Left lung (tissue), 10 donors: ENCODE measurements around the gene PEPD. TPM values are rescaled to one million over a fixed set of nuclear protein-coding genes. Genes with fewer than 3 reads are reported as not detected.

Experiments used
- ATAC-seq: fragments of 200-7000 bp; cut with Tn5 transposase; one replicate; pipeline ENCODE4 v1.9.1; 2020; ENCODE audit warnings: moderate library complexity
- DNase-seq, 4 donors: peaks; one replicate each; pipeline ENCODE4 v3.0.0-alpha.2; 2013 to 2020
- H3K27ac ChIP-seq, 2 donors: fragments of 200-600 bp; sonication (generic) in 1 of 2; one replicate each; pipeline versions ENCODE4 v1.5.0 to v1.8.0; 2020 to 2021
- H3K27me3 ChIP-seq, 2 donors: fragments of 200-600 bp; sonication (generic) in 1 of 2; one replicate each; pipeline versions ENCODE4 v1.5.0 to v1.8.0; 2020 to 2021
- H3K36me3 ChIP-seq, 2 donors: fragments of 200-600 bp; sonication (generic) in 1 of 2; one replicate each; pipeline versions ENCODE4 v1.5.0 to v1.8.0; 2020 to 2021
- H3K4me1 ChIP-seq, 2 donors: fragments of 200-600 bp; one replicate each; pipeline ENCODE4 v1.8.0; 2021
- H3K4me3 ChIP-seq, 2 donors: fragments of 200-600 bp; sonication (generic) in 1 of 2; one replicate each; pipeline versions ENCODE4 v1.5.0 to v1.8.0; 2020 to 2021; ENCODE audit warnings: mild to moderate bottlenecking in 1 of 2
- H3K9me3 ChIP-seq, 2 donors: fragments of 200-600 bp; sonication (generic) in 1 of 2; one replicate each; pipeline versions ENCODE4 v1.5.0 to v1.8.0; 2020 to 2021
- intact Hi-C, 2 donors: fragments of 100-400 bp; cut with DNase I; formaldehyde crosslinking; loops; one replicate each; pipeline versions ENCODE4 v1.11.2 to v1.14.2; 2022
- polyA plus RNA-seq, 6 donors: library from polyadenylated mRNA; unstranded; fragments of 120-200 nt; gene quantifications; one replicate each; pipeline ENCODE4 v1.2.1, GENCODE V29; 2013; ENCODE audit not compliant: insufficient read length in 6 of 6
- total RNA-seq, 2 donors: library from RNA; stranded (reverse); fragmentation: NEBNext Ultra II Directional; extraction: Animal tissue kit (Norgen Biotek cat#: 25700); gene quantifications; one replicate each; pipeline ENCODE4 v1.2.1, GENCODE V29; 2021
- TF ChIP-seq, protein P1 (sequence below), 2 donors: fragments of 200-600 bp; sonication (generic) in 1 of 2; IDR thresholded peaks; one replicate each; pipeline versions ENCODE4 v1.5.0 to v1.8.0; 2021; ENCODE audit warnings: antibody characterized with exemption in 2 of 2
- donor health status: DM: no; HTN: yes; CAD: no.
- donor health status: DM: no; HTN: no; CAD: no.

The PEPD gene
- total and polyA plus RNA-seq, 8 donors = 41.2 to 90.1 (median 46.2) TPM

DNA sequence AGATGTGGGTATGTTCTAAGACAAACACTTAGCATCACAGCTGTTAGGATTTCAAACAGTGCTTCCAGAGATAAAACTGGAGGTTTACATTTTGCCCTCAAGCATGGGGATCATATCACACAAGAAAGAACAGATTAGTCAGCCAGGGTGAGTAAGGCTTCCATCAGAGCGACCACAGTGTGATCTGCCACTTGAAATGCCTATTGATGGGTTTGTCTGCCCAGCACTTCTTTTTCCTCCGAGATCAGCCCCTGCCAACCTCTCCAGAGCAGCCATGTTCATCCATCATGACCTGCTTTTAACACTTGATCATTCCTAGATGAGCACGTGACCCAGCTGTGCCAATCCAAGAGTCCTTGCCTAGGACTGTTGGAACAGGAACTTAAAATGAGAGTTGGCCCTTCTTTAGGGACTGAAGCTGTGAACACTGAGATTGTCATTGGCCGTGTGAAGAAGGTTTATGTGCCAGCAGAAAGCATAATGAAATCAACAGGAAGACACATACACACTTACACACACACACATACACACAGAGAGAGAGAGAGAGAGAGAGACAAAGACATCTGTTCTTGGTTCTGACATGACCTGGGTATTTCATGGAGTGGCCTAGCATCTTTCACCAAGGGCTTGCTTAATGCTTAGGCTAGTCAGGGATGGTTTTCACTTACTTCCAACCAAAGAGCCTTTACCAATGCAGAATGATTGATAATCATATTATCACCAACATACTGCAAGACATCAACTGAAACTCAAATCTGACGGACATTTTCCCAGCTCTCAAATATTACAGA is 153.3 kb downstream of the PEPD start:
- Histone ChIP-seq H3K27ac (no peak overlapping the region), H3K36me3 (no peaks in the 10 kb centered on the region), H3K27me3 (no peaks in the 10 kb centered on the region), H3K4me1 (peaks cover 0 to 4% of the 10 kb centered on the region in 2 donors), H3K9me3 (no peaks in the 10 kb centered on the region), H3K4me3 (no peak overlapping the region)
- TF ChIP-seq, protein P1, sequence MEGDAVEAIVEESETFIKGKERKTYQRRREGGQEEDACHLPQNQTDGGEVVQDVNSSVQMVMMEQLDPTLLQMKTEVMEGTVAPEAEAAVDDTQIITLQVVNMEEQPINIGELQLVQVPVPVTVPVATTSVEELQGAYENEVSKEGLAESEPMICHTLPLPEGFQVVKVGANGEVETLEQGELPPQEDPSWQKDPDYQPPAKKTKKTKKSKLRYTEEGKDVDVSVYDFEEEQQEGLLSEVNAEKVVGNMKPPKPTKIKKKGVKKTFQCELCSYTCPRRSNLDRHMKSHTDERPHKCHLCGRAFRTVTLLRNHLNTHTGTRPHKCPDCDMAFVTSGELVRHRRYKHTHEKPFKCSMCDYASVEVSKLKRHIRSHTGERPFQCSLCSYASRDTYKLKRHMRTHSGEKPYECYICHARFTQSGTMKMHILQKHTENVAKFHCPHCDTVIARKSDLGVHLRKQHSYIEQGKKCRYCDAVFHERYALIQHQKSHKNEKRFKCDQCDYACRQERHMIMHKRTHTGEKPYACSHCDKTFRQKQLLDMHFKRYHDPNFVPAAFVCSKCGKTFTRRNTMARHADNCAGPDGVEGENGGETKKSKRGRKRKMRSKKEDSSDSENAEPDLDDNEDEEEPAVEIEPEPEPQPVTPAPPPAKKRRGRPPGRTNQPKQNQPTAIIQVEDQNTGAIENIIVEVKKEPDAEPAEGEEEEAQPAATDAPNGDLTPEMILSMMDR (IDR thresholded peaks at IDR 0.05) = no peak
- intact Hi-C loops = no loop called here
- ATAC-seq (no peak), DNase-seq (no peak)

DNA sequence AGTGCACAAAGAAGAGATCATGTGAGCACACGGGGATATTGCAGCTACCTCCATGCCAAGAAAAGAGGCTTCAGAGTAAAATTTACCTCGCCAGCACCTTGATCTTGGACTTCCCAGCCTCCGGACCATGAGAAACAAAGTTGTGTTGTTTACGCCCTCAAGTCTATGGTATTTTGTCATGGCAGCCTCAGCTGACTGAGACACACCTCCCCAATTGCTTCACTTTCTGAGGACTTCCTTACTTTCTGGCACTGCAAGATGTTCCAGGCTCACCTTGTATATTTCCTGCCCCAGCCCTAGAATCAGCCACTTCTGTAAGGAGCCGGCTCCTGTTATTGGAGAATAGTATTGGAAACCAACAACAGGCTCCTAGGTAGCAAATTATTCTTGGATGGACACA is 154.7 kb downstream of the PEPD start:
- H3K27me3 ChIP-seq = no peaks in the 10 kb centered on the region
- H3K4me3 ChIP-seq = no peak overlapping the region
- ATAC-seq = no peak
- TF ChIP-seq, protein P1 (IDR thresholded peaks at IDR 0.05) = no peak
- H3K36me3 ChIP-seq = no peaks in the 10 kb centered on the region
- intact Hi-C loops = no loop called here
- H3K27ac ChIP-seq = no peak overlapping the region
- DNase-seq = no peak
- H3K9me3 ChIP-seq = no peaks in the 10 kb centered on the region
- peaks cover 0 to 3% of the 10 kb centered on the region in 2 donors for H3K4me1 ChIP-seq

DNA sequence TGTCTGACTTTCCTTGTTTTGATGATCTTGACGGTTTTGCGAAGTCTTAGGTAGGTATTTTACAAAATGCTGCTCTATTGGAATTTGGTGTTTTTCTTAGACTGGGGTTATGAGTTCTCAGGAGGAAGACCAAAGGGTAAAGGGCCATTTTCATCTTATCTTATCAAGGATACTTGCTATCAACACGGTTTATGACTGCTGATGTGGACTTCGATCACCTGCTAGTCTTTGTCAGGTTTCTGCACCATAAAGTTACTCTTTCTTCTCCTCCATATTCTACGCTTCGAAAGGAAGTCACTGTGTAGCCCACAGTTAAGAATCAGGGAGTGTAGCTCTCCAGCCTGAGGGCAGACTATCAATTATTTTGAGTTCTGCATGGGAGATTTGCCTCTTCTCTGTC is 155.5 kb downstream of the PEPD start:
- Histone ChIP-seq H3K9me3 (no peaks in the 10 kb centered on the region), H3K4me3 (no peak overlapping the region), H3K36me3 (no peaks in the 10 kb centered on the region), H3K27ac (no peak overlapping the region), H3K4me1 (no peaks in the 10 kb centered on the region), H3K27me3 (no peaks in the 10 kb centered on the region)
- ATAC-seq = no peak
- intact Hi-C loops = no loop called here
- DNase-seq = no peak
- TF ChIP-seq, protein P1 (IDR thresholded peaks at IDR 0.05) = no peak

DNA sequence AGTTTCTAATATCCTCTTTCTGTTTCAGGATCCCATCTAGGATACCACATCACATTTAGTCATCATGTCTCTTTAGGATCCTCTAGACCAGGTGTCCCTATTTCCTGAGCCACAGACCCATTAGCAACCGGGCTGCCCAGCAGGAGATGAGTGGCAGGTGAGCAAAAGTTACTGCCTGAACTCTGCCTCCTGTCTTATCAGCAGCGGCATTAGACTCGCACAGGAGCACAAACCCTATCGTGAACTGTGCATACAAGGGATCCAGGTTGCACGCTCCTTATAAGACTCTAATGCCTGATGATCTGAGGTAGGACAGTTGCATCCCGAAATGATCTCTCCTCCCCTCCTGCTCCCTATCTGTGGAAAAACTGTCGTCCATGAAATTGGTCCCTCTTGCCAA is 155.9 kb downstream of the PEPD start:
- H3K36me3 ChIP-seq = no peaks in the 10 kb centered on the region
- ATAC-seq (no peak), DNase-seq (no peak)
- no peaks in the 10 kb centered on the region for H3K4me1 ChIP-seq
- no peaks in the 10 kb centered on the region for H3K27me3 ChIP-seq
- intact Hi-C loops = no loop called here
- H3K27ac ChIP-seq = no peak overlapping the region
- TF ChIP-seq, protein P1 (IDR thresholded peaks at IDR 0.05) = no peak
- H3K4me3 ChIP-seq = no peak overlapping the region
- H3K9me3 ChIP-seq = no peaks in the 10 kb centered on the region

DNA sequence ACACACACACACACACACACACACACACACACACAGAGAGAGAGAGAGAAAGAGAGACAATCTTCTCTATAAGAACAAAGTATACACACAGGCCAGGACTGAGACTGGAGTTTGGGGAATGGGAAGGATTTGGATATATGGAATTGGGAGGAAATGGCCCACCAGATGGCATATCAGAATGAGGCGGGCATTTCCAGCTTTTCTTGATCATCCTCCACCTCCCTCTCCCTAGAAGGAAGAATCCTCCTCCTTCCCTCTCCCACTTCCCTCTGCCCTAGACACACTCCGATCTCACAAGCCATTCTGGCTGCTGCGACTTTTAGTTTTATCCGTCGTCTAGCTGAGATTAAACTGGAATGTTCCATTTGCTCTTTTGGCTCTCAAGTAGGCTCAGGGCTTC is 158.1 kb downstream of the PEPD start:
- intact Hi-C loops = no loop called here
- DNase-seq = no peak
- Histone ChIP-seq H3K4me1 (no peaks in the 10 kb centered on the region), H3K4me3 (no peak overlapping the region), H3K27me3 (no peaks in the 10 kb centered on the region), H3K36me3 (no peaks in the 10 kb centered on the region), H3K27ac (no peak overlapping the region), H3K9me3 (no peaks in the 10 kb centered on the region)
- TF ChIP-seq, protein P1 (IDR thresholded peaks at IDR 0.05) = no peak
- no peak for ATAC-seq
